PC-9 (cell line): ENCODE results near the gene CISD2. TPM values are rescaled to one million over a fixed set of nuclear protein-coding genes. Genes with fewer than 3 reads are reported as not detected.
"Not testable (repeated sequence)": the region's sequence is repeated elsewhere in the genome, so short reads cannot be mapped to it uniquely, and the experiment has no call there.

Experiments used
- BruUV-seq: library from RNA; stranded (reverse); fragments of 400-500 nt; replicated peaks from 2 replicates; lab custom pipeline; 2021; lab: Mats Ljungman, UMichigan
- CTCF ChIA-PET: fragments of 300-600 bp; sonication (Branson Sonifier 250); formaldehyde crosslinking; loops from one replicate; lab custom pipeline; 2022; ENCODE audit warnings: antibody characterized with exemption; lab: Charles Lee
- POLR2A ChIA-PET: fragments of 300-600 bp; sonication (Branson Sonifier 250); formaldehyde crosslinking; loops from one replicate; lab custom pipeline; 2022; ENCODE audit warnings: antibody characterized with exemption; ENCODE audit not compliant: unreplicated experiment; lab: Charles Lee
- DNase-seq, 2 experiments: peaks; one replicate each; pipeline versions ENCODE4 v3.0.0 to v3.0.0-alpha.2; 2015 to 2022; ENCODE audit warnings: mixed read lengths in 1 of 2
- H2AFZ ChIP-seq: fragments of 200-600 bp; sonication (generic); 2 replicates; pipeline ENCODE4 v1.8.1; 2017; ENCODE audit warnings: antibody characterized with exemption
- H3F3A ChIP-seq: fragments of 200-600 bp; sonication (generic); 2 replicates; pipeline ENCODE4 v1.8.1; 2017; ENCODE audit warnings: antibody characterized with exemption, mild to moderate bottlenecking, low read depth; ENCODE audit not compliant: insufficient read depth
- H3K27ac ChIP-seq: fragments of 200-600 bp; sonication (generic); 2 replicates; pipeline ENCODE4 v1.6.1; 2016; ENCODE audit warnings: mixed run types
- H3K27me3 ChIP-seq: fragments of 200-600 bp; sonication (generic); 2 replicates; pipeline ENCODE4 v1.6.1; 2016; ENCODE audit warnings: low read depth, mixed run types; ENCODE audit not compliant: insufficient read depth
- H3K36me3 ChIP-seq: fragments of 200-600 bp; sonication (generic); 2 replicates; pipeline ENCODE4 v1.6.1; 2016; ENCODE audit warnings: low read depth, mixed run types
- H3K4me1 ChIP-seq: fragments of 200-600 bp; sonication (generic); replicated peaks from 2 replicates; pipeline ENCODE4 v1.6.1; 2016; ENCODE audit warnings: mixed run types; ENCODE audit not compliant: insufficient read depth
- H3K4me2 ChIP-seq: fragments of 200-600 bp; sonication (generic); 2 replicates; pipeline ENCODE4 v1.6.1; 2017; ENCODE audit warnings: mixed run types
- H3K4me3 ChIP-seq: fragments of 200-600 bp; sonication (generic); 2 replicates; pipeline ENCODE4 v1.6.1; 2016; ENCODE audit warnings: mixed run types
- H3K79me2 ChIP-seq: fragments of 200-600 bp; sonication (generic); 2 replicates; pipeline ENCODE4 v1.6.1; 2017; ENCODE audit warnings: low read depth, mixed run types
- H3K9me2 ChIP-seq: fragments of 200-600 bp; sonication (generic); 2 replicates; pipeline ENCODE4 v1.8.1; 2017; ENCODE audit warnings: mild to moderate bottlenecking; ENCODE audit not compliant: insufficient read depth
- H3K9me3 ChIP-seq: fragments of 200-600 bp; sonication (generic); 2 replicates; pipeline ENCODE4 v1.8.1; 2016; ENCODE audit warnings: low read depth; ENCODE audit not compliant: insufficient read depth
- H4K20me1 ChIP-seq: fragments of 200-600 bp; sonication (generic); 2 replicates; pipeline ENCODE4 v1.8.1; 2017; ENCODE audit not compliant: insufficient read depth
- CTCF ChIP-seq: fragments of 200-600 bp; sonication (generic); conservative IDR thresholded peaks from 2 replicates; pipeline ENCODE4 v1.6.1; 2017; ENCODE audit warnings: mixed run types, antibody characterized with exemption, mild to moderate bottlenecking, moderate library complexity
- EZH2 ChIP-seq: fragments of 200-600 bp; sonication (generic); IDR thresholded peaks from 2 replicates; pipeline ENCODE4 v1.8.0; 2017; ENCODE audit warnings: antibody characterized with exemption, low read depth
- intact Hi-C: fragments of 100-400 bp; cut with micrococcal nuclease; formaldehyde crosslinking; loops from one replicate; pipeline ENCODE4 v1.10.0; 2022; ENCODE audit not compliant: unreplicated experiment
- total RNA-seq: library from RNA; stranded (reverse); gene quantifications from 2 replicates; pipeline ENCODE4 v1.2.3, GENCODE V29; 2021

The CISD2 gene
- total RNA-seq, 1 experiment from 2014 or later, result 23.1 TPM

GRCh38 chr4:102935716-102936115, 66.9 kb downstream of the CISD2 start:
- Histone ChIP-seq H3K9me3 (no peaks in the 10 kb centered on the region), H3K27ac (no peak overlapping the region), H3K79me2 (no peaks in the 10 kb centered on the region), H3F3A (no peaks in the 10 kb centered on the region), H3K4me1 (no peaks in the 10 kb centered on the region), H3K36me3 (no peaks in the 10 kb centered on the region), H3K9me2 (no peaks in the 10 kb centered on the region), H3K27me3 (no peaks in the 10 kb centered on the region), H3K4me2 (no peak overlapping the region), H2AFZ (no peak overlapping the region), H3K4me3 (no peak overlapping the region), H4K20me1 (no peaks in the 10 kb centered on the region)
- ChIA-PET POLR2A (no interaction called here), CTCF (no interaction called here)
- no peak for DNase-seq
- intact Hi-C loops, result no loop called here
- TF ChIP-seq CTCF (no peak), EZH2 (no peak)
- no TSS peak for BruUV-seq

GRCh38 chr4:102938063-102938462, 69.3 kb downstream of the CISD2 start:
- POLR2A ChIA-PET, H3K27me3 ChIP-seq, H3K27ac ChIP-seq, H3K4me1 ChIP-seq, H3K9me3 ChIP-seq, H3K9me2 ChIP-seq, H4K20me1 ChIP-seq, H3K4me2 ChIP-seq, H3F3A ChIP-seq, BruUV-seq, H2AFZ ChIP-seq, H3K79me2 ChIP-seq, H3K4me3 ChIP-seq, DNase-seq, H3K36me3 ChIP-seq, intact Hi-C loops: not testable (repeated sequence)
- CTCF ChIA-PET, result interaction anchor here (0.6 kb wide), 1 partner anchor 307 kb away, joined by 4 read pairs; no protein-coding TSS in a partner anchor

Other genes with a start within 250 kb of the CISD2 start
- gene MANBA, start 108.0 kb upstream of the CISD2 start, total RNA-seq, result 9.8 and 11.8 TPM in 2 replicates
- gene UBE2D3, start 41.4 kb upstream of the CISD2 start, total RNA-seq, result 154 and 183 TPM in 2 replicates
- 0.60 TPM in 1 of 2 replicates, not detected in the other for gene SLC9B1, start 150.7 kb downstream of the CISD2 start, total RNA-seq
- 2.0 and 4.1 TPM in 2 replicates for gene SLC9B2, start 207.8 kb downstream of the CISD2 start, total RNA-seq
- 9.5 and 10.1 TPM in 2 replicates for gene BDH2, start 230.8 kb downstream of the CISD2 start, total RNA-seq